ENCODE results near the gene TPD52L1. TPM values are rescaled to one million over a fixed set of nuclear protein-coding genes. Genes with fewer than 3 reads are reported as not detected.

Gene TPD52L1
- total RNA-seq, 1 donor from 2014 or later: 15.6 TPM

DNA sequence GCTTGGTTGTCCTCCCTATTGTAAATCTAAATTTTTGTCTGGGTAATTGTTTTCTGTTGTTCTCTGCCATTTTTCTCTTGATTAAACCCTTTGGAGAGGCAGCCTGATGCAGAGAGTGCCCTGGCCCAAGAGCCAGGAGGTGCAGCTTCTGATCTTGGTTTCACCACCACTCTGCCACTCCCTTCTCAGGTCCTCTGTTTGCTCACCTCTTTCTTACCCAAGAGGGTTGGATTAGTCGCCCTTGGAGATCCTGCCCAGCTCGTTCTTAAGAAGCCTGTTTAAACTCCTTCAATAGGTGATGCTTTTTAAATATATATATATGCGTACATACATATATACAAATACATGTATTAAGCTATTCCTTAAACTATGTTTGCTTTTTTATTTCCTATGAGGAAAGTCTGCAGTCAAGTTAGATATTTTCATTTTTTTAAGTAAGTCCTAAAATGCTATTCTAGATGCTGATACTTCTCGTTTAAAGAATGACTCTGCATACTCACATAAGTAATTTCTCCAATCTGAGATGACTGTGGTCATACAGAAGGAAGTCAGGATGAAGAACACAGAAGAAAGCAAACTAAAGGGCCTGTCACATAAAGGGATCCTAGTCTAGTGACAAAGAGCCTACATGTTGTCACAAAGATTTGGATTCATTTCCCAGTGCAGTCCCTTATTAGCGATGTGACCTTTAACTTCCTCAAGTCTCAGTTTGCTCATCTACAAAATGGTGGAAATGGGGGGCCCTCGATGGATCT lies 19.9 kb downstream of the TPD52L1 start:
- H3K27ac ChIP-seq: no peak overlapping the region
- no peaks in the 10 kb centered on the region for H3K36me3 ChIP-seq
- TF ChIP-seq, protein P1, sequence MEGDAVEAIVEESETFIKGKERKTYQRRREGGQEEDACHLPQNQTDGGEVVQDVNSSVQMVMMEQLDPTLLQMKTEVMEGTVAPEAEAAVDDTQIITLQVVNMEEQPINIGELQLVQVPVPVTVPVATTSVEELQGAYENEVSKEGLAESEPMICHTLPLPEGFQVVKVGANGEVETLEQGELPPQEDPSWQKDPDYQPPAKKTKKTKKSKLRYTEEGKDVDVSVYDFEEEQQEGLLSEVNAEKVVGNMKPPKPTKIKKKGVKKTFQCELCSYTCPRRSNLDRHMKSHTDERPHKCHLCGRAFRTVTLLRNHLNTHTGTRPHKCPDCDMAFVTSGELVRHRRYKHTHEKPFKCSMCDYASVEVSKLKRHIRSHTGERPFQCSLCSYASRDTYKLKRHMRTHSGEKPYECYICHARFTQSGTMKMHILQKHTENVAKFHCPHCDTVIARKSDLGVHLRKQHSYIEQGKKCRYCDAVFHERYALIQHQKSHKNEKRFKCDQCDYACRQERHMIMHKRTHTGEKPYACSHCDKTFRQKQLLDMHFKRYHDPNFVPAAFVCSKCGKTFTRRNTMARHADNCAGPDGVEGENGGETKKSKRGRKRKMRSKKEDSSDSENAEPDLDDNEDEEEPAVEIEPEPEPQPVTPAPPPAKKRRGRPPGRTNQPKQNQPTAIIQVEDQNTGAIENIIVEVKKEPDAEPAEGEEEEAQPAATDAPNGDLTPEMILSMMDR (IDR thresholded peaks at IDR 0.05): no peak
- H3K4me1 ChIP-seq: peaks cover 3% of the 10 kb centered on the region
- no peak for DNase-seq
- peak; percentile 61 to 67 for ATAC-seq
- H3K27me3 ChIP-seq (ENCODE audit: low read depth): no peaks in the 10 kb centered on the region
- intact Hi-C loops (cut with DNase I): no loop called here
- no peak overlapping the region for H3K4me3 ChIP-seq
- no peaks in the 10 kb centered on the region for H3K9me3 ChIP-seq

DNA sequence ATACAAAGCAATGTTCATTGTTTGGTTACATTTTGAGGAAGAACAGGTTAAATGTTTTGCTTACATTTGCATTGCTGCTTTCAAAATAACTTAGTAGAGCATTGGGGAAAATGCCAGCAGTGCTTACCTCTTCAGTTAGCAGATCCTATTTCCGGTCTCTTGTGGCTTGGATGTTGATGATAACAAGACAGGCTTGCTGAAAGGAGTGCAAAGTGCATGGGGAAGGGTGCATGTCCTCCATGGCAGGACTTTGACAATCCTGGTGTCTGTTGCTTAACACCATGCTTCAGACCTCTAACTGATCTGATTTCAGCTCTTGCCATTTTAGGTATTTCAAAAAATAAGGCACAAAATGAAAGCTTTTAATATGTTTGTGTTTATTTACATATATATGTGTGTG lies 21.1 kb downstream of the TPD52L1 start:
- TF ChIP-seq, protein P1 (IDR thresholded peaks at IDR 0.05): no peak
- no peaks in the 10 kb centered on the region for H3K36me3 ChIP-seq
- no peak overlapping the region for H3K4me3 ChIP-seq
- H3K27me3 ChIP-seq (ENCODE audit: low read depth): no peaks in the 10 kb centered on the region
- no peaks in the 10 kb centered on the region for H3K4me1 ChIP-seq
- no peak overlapping the region for H3K27ac ChIP-seq
- H3K9me3 ChIP-seq: no peaks in the 10 kb centered on the region
- no peak for ATAC-seq
- intact Hi-C loops (cut with DNase I): no loop called here
- no peak for DNase-seq

- no peaks in the 10 kb centered on the region for H3K4me1 ChIP-seq
- TF ChIP-seq, protein P1 (IDR thresholded peaks at IDR 0.05): no peak
- intact Hi-C loops (cut with DNase I): no loop called here
- ATAC-seq (no peak), DNase-seq (no peak)
- no peak overlapping the region for H3K4me3 ChIP-seq
- H3K9me3 ChIP-seq: no peaks in the 10 kb centered on the region
- no peaks in the 10 kb centered on the region for H3K36me3 ChIP-seq
- H3K27ac ChIP-seq: no peak overlapping the region
- H3K27me3 ChIP-seq (ENCODE audit: low read depth): no peaks in the 10 kb centered on the region
Measured at GRCh38 chr6:125175466-125176048, 22.0 kb downstream of the TPD52L1 start.

DNA sequence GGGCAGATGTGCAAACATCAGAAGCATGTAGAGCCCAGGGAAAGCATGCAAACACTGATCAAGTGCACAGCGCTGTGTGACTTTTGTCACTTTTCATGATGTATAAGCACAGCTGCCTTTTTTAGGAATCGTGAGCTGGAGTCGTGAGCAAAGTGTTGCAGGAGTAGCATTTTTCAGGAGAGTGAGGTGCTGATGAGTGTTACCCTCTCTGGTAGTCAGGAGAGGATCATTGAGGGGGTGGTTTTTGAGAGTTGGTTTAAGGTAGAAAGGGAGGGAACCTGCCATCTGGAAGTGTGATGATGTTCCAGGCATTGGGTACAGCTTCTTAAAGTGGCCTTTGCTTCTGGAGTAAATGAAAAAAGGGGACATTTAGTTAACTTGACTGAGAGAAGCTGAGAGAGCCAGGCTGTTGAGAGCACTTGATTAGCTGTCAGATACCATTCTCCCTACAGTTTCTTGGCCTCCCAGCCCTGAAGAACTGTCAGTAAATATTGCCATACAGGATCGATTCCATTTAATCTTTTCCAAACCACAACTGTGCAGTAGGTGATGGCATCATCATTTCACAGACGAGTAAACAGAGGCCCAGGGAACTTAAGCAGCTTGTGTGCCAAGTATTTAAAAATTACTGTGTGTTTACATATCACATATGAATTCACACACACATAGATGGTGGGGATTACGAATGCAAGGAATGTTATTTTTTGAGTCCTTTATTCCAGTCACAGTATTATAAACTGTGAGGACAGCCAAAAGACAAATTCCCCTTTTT lies 28.9 kb downstream of the TPD52L1 start:
- Histone ChIP-seq H3K4me3 (no peak overlapping the region), H3K9me3 (no peaks in the 10 kb centered on the region), H3K27ac (no peak overlapping the region), H3K27me3 (ENCODE audit: low read depth) (no peaks in the 10 kb centered on the region), H3K36me3 (no peaks in the 10 kb centered on the region), H3K4me1 (no peaks in the 10 kb centered on the region)
- no peak for ATAC-seq
- TF ChIP-seq, protein P1 (IDR thresholded peaks at IDR 0.05): no peak
- intact Hi-C loops (cut with DNase I): no loop called here
- no peak for DNase-seq

- DNase-seq (no peak), ATAC-seq (no peak)
- no peaks in the 10 kb centered on the region for H3K9me3 ChIP-seq
- no peaks in the 10 kb centered on the region for H3K36me3 ChIP-seq
- intact Hi-C loops (cut with DNase I): no loop called here
- no peaks in the 10 kb centered on the region for H3K4me1 ChIP-seq
- TF ChIP-seq, protein P1 (IDR thresholded peaks at IDR 0.05): no peak
- no peak overlapping the region for H3K27ac ChIP-seq
- H3K27me3 ChIP-seq (ENCODE audit: low read depth): no peaks in the 10 kb centered on the region
- no peak overlapping the region for H3K4me3 ChIP-seq
Measured at GRCh38 chr6:125183391-125183790, 29.8 kb downstream of the TPD52L1 start.
